ENCODE data around the gene ELAVL1. TPM values are rescaled to one million over a fixed set of nuclear protein-coding genes. Genes with fewer than 3 reads are reported as not detected.
"Not testable (repeated sequence)": the region's sequence is repeated elsewhere in the genome, so short reads cannot be mapped to it uniquely, and the experiment has no call there.

Gene ELAVL1
- total RNA-seq, 1 donor from 2014 or later = 116 TPM

DNA sequence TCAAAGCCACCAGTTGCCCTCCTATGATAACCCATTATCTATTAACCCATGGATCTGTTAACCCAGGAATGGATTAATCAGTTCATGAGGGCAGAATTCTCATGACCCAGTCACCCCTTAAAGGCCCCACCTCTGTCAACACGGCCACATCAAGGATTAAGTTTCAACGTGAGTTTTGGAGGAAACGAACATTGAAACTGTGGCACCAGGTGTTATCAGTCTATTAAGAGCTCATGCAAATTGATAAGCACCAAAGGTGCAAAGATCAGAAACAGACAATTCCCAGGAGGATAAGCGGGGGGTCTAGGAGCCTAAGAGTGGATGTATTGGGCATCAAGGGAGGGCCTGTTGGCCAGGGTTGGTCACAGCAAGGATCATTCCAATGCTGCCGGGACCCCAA, 19.9 kb upstream of the ELAVL1 start:
- Mint-ChIP-seq H3K27ac (no peak overlapping the region), H3K4me3 (no peak overlapping the region), H3K9me3 (no peaks in the 10 kb centered on the region), H3K4me1 (peaks cover 11% of the 10 kb centered on the region), H3K27me3 (ENCODE audit: low read depth) (no peaks in the 10 kb centered on the region), H3K36me3 (no peaks in the 10 kb centered on the region)
- DNase-seq (ENCODE audit: low spot score in 2 of 2, unreplicated experiment in 2 of 2) = no peak
- TF ChIP-seq, protein P1, sequence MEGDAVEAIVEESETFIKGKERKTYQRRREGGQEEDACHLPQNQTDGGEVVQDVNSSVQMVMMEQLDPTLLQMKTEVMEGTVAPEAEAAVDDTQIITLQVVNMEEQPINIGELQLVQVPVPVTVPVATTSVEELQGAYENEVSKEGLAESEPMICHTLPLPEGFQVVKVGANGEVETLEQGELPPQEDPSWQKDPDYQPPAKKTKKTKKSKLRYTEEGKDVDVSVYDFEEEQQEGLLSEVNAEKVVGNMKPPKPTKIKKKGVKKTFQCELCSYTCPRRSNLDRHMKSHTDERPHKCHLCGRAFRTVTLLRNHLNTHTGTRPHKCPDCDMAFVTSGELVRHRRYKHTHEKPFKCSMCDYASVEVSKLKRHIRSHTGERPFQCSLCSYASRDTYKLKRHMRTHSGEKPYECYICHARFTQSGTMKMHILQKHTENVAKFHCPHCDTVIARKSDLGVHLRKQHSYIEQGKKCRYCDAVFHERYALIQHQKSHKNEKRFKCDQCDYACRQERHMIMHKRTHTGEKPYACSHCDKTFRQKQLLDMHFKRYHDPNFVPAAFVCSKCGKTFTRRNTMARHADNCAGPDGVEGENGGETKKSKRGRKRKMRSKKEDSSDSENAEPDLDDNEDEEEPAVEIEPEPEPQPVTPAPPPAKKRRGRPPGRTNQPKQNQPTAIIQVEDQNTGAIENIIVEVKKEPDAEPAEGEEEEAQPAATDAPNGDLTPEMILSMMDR (IDR thresholded peaks at IDR 0.05; ENCODE audit: unreplicated experiment) = no peak

DNA sequence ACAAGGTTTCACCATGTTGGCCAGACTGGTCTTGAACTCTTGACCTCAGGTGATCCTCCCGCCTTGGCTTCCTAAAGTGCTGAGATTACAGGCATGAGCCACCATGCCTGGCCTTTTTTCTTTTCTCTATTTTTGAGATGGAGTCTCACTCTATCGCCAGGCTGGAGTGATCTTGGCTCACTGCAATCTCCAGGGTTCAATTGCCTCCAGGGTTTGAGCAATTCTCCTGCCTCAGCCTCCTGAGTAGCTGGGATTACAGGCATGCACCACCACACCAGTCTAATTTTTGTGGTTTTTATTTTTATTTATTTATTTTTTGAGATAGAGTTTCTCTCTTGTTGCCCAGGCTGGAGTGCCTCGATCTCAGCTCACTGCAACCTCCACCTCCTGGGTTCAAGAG, 18.8 kb upstream of the ELAVL1 start:
- H3K36me3 Mint-ChIP-seq; H3K4me1 Mint-ChIP-seq; H3K27ac Mint-ChIP-seq; H3K27me3 Mint-ChIP-seq (ENCODE audit: low read depth); H3K9me3 Mint-ChIP-seq; DNase-seq (ENCODE audit: low spot score in 2 of 2, unreplicated experiment in 2 of 2); H3K4me3 Mint-ChIP-seq: not testable (repeated sequence)

DNA sequence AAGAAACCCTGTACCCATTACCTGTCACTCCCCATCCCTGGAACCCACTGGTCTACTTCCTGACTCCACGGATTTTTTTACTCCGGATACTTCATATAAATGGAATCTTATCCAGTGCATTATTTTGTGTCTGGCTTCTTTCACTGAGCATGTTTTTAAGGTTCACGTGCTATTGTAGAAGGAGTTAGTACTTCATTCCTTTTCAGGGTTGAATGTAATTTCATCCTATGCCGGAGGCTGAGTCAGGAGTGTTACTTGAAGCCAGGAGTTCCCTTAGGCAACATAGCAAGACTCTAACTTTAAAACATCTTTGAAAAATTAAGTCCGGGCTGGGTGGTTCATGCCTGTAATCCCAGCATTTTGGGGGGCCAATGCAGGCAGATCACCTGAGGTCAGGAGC, 17.9 kb upstream of the ELAVL1 start:
- Mint-ChIP-seq H3K4me3 (no peak overlapping the region), H3K36me3 (no peaks in the 10 kb centered on the region), H3K4me1 (no peaks in the 10 kb centered on the region), H3K9me3 (no peaks in the 10 kb centered on the region), H3K27me3 (ENCODE audit: low read depth) (no peaks in the 10 kb centered on the region), H3K27ac (no peak overlapping the region)
- TF ChIP-seq, protein P1 (IDR thresholded peaks at IDR 0.05; ENCODE audit: unreplicated experiment) = no peak
- no peak for DNase-seq (ENCODE audit: low spot score in 2 of 2, unreplicated experiment in 2 of 2)

DNA sequence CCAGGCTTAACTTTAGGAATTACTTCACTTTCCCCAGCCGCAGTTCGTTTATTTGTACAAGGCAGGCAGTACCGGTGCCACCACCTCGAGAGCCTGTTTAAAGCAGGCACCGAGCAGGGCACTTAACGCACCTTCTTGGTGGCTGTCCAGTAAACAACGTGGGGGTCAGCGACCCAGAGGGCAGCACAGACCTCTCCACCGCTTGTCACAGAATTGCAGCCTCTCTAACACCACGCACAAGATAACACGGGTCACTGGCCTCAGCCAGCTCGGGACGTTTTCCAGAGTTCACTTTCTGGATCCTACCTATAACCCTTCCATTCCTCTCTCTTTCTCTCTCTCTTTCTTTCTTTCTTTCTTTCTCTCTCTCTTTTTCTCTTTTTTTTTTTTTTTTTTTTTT, 16.8 kb upstream of the ELAVL1 start:
- TF ChIP-seq, protein P1 (IDR thresholded peaks at IDR 0.05; ENCODE audit: unreplicated experiment) = no peak
- no peaks in the 10 kb centered on the region for H3K27me3 Mint-ChIP-seq (ENCODE audit: low read depth)
- no peak for DNase-seq (ENCODE audit: low spot score in 2 of 2, unreplicated experiment in 2 of 2)
- peaks cover 2% of the 10 kb centered on the region for H3K36me3 Mint-ChIP-seq
- no peaks in the 10 kb centered on the region for H3K4me1 Mint-ChIP-seq
- H3K9me3 Mint-ChIP-seq = no peaks in the 10 kb centered on the region
- no peak overlapping the region for H3K4me3 Mint-ChIP-seq
- H3K27ac Mint-ChIP-seq = no peak overlapping the region

DNA sequence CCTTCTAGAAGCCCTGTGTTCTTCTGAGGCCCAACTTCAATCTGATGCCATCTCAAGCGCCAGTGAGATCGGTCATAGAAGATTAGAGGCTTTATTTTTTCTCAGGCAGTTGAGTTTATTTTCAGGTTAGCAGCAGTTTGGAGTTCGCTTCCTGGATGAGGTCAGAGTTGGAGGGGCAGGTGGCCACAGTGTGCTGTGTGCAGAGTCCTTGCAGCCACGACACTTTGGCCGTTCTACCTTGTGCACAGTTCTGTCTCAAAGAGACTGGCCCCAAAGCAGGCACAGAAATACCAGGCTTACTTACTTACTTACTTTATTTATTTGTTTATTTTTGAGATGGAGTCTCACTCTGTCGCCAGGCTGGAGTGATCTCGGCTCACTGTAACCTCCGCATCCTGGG, 15.9 kb upstream of the ELAVL1 start:
- Mint-ChIP-seq H3K27me3 (ENCODE audit: low read depth) (no peaks in the 10 kb centered on the region), H3K27ac (no peak overlapping the region), H3K9me3 (no peaks in the 10 kb centered on the region), H3K4me3 (no peak overlapping the region), H3K4me1 (no peaks in the 10 kb centered on the region), H3K36me3 (peaks cover 4% of the 10 kb centered on the region)
- no peak for DNase-seq (ENCODE audit: low spot score in 2 of 2, unreplicated experiment in 2 of 2)
- TF ChIP-seq, protein P1 (IDR thresholded peaks at IDR 0.05; ENCODE audit: unreplicated experiment) = no peak

DNA sequence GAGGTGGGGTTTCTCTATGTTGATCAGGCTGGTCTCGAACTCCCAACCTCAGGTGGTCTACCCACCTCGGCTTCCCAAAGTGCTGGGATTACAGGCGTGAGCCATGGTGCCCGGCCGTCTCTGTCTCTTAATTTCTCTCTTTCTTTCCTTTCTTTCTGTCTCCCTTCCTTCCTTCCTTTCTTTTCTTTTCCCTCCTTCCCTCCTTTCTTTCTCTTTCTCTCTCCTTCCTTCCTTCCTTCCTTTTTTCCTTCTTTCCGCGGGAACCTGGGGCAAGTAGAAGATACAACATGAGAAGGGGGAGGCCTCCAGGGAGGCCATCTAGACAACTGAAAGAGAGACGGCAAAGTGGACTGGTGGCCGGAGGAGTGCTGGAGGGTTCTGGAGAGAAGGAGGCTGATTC, 15.2 kb upstream of the ELAVL1 start:
- Mint-ChIP-seq H3K4me1 (no peaks in the 10 kb centered on the region), H3K27me3 (ENCODE audit: low read depth) (no peaks in the 10 kb centered on the region), H3K36me3 (peaks cover 4% of the 10 kb centered on the region), H3K4me3 (no peak overlapping the region), H3K27ac (no peak overlapping the region), H3K9me3 (no peaks in the 10 kb centered on the region)
- TF ChIP-seq, protein P1 (IDR thresholded peaks at IDR 0.05; ENCODE audit: unreplicated experiment) = no peak
- no peak for DNase-seq (ENCODE audit: low spot score in 2 of 2, unreplicated experiment in 2 of 2)
